Urinary bladder (tissue), 4 donors: ENCODE data around the gene EDN1. TPM values are rescaled to one million over a fixed set of nuclear protein-coding genes. Genes with fewer than 3 reads are reported as not detected.
"Not testable (repeated sequence)": the region's sequence is repeated elsewhere in the genome, so short reads cannot be mapped to it uniquely, and the experiment has no call there.

Experiments
- DNase-seq: peaks from one replicate; pipeline ENCODE4 v3.0.0-alpha.2; 2015; ENCODE audit errors: extremely low spot score
- H3K27ac ChIP-seq: one replicate; pipeline ENCODE4 v1.5.1; 2013; ENCODE audit warnings: low read depth, mild to moderate bottlenecking, moderate library complexity
- H3K36me3 ChIP-seq: one replicate; pipeline ENCODE4 v1.6.1; 2013; ENCODE audit warnings: mild to moderate bottlenecking, moderate library complexity; ENCODE audit not compliant: insufficient read depth
- H3K4me1 ChIP-seq: one replicate; pipeline ENCODE4 v1.6.1; 2013; ENCODE audit warnings: mild to moderate bottlenecking, moderate library complexity; ENCODE audit not compliant: insufficient read depth
- H3K4me3 ChIP-seq: one replicate; pipeline ENCODE4 v1.5.1; 2013; ENCODE audit warnings: low read depth, low read length
- WGBS: extraction: QIAGEN DNeasy Blood & Tissue Kit; methylation state at CpG from one replicate; pipeline ENCODE4 v1.1.7; 2013; 5-methylcytosine and 5-hydroxymethylcytosine counted together
- polyA plus RNA-seq: library from polyadenylated mRNA; stranded (reverse); fragments of 200-250 nt; gene quantifications from one replicate; pipeline ENCODE4 v1.2.3, GENCODE V29; 2013
- total RNA-seq: library from RNA; depleted of rRNA; stranded (reverse); fragments of >200 nt; gene quantifications from one replicate; pipeline ENCODE4 v1.2.3, GENCODE V29; 2014
- donor health status: healthy with polysubstance abuse.
- donor health status: healthy.

The EDN1 gene
- total and polyA plus RNA-seq, 2 donors, result 8.8 to 13.5 TPM

DNA sequence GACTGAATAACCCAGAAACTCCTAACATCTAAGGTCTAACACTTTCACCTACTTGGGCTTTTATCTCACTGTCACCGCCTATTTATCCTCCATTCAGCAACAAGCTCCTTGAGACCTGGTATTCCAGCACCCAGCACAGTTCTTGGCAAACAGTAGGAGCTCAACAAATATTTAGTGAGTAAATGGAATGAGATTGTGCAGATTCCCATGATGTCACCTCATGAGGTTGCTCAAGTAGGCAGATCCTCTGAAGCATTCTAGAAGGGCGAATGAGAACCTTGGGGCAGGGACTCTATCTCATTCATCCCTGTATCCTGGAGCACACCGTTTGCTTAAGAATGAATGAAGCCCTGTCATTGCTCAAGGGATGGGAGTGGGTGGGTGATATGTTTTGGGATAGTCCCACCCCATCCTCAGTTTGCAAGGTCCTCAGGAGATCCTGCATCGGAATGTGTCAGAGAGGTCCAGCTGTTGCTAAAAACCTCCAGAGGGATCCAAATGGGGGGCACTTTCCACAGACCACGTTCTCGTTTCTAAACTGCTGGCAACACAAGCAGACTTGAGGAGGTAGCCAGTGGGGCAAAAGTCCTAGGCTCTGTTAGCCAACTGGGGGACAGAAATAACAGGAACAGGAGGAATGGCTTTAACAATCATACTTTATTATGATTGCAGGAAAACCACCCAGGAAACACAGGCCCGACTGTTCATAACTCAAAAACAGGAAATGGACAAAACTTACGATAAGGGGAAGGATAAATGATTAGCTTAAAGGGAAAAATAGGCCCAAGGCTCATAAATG lies 42.0 kb downstream of the EDN1 start:
- H3K4me3 ChIP-seq, result no peak overlapping the region
- H3K27ac ChIP-seq, result no peak overlapping the region
- H3K36me3 ChIP-seq, result no peaks in the 10 kb centered on the region
- 71% methylated on average over 8 of the region's 8 CpGs for WGBS
- peaks cover 2% of the 10 kb centered on the region for H3K4me1 ChIP-seq
- no peak for DNase-seq

DNA sequence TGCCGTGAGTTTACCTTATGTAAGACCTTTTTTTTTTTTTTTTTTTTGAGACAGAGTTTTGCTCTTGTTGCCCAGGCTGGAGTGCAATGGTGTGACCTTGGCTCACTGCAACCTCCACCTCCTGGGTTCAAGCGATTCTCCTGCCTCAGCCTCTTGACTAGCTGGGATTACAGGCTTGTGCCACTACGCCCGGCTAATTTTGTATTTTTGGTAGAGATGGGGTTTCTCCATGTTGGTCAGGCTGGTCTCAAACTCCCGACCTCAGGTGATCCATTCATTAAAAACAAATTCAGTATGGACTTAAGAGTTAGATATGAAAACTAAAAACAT lies 42.6 kb downstream of the EDN1 start:
- not testable (repeated sequence) for H3K4me3 ChIP-seq, H3K36me3 ChIP-seq, H3K27ac ChIP-seq, DNase-seq, H3K4me1 ChIP-seq
- WGBS, result 90% methylated on average over 5 of the region's 5 CpGs

DNA sequence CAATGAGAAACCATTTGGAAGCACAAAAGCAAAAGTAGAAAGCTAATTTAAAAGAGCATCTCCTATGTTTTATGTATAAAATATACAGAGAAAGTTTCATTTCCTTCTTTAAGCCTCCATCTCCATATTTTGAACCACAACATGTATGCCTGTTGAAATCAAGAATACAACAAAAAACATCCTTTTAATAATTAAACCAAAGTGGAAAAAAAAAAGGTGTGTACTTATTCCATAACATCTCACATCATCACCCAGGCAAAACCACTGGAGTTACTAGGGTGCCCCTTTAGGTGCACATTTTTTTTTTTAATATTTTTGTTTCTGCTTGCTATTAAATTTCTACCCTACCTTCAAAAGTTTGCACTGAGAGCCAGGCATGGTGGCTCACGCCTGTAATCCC lies 43.0 kb downstream of the EDN1 start:
- no peak for DNase-seq
- Histone ChIP-seq H3K36me3 (no peaks in the 10 kb centered on the region), H3K27ac (no peak overlapping the region), H3K4me1 (peaks cover 2% of the 10 kb centered on the region), H3K4me3 (no peak overlapping the region)
- WGBS, result 98% methylated on average over 1 of the region's 1 CpG

DNA sequence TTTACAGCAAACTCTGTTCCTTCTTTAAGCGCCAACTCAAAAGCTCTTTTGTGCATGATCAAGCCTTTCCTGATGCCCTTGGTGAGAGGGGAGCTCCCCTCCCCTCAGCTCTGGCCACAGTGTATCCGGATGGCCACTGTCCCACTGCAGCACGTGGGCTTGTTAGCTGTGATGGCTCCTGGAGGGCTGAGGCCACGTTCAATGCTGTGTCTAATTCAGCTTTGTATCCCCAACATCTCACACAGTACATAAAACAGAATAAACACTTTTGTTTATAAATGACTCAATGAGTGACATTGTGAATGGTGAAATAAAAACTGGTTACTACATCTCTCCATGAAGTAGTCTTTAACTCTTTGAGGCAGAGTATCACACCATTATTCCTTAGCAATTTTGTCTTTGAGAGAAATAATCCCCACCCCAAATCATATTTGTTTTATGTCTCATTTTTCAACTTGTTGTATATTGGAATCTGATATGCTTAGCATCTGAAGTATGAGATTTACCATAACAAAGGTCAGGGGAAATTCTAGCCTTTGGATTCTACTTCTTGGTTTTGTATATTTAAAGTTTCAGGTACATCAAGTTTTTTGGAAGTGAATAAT lies 44.5 kb downstream of the EDN1 start:
- Histone ChIP-seq H3K4me1 (no peaks in the 10 kb centered on the region), H3K4me3 (no peak overlapping the region), H3K36me3 (no peaks in the 10 kb centered on the region), H3K27ac (no peak overlapping the region)
- no peak for DNase-seq
- WGBS, result 64% methylated on average over 4 of the region's 4 CpGs

DNA sequence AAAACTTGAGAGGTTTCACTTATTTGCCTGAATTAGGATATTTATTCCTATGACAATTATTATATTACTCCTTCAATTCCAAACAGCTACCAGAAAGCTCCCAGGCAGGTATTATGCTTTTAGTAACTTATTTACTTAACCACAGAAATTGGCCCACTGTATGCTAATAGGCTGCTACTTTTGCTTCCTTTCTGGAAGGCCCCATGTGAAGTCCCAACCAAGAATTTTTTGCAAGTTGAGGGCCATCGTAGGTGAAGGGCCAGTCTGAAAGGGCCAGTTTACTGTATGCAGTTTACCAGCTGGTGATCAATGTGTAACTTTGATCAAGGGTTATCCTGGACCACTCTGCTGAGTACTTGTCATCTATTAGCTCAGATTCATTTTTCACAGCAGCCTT lies 45.0 kb downstream of the EDN1 start:
- Histone ChIP-seq H3K36me3 (no peaks in the 10 kb centered on the region), H3K27ac (no peak overlapping the region)
- 83% methylated on average over 1 of the region's 1 CpG for WGBS

DNA sequence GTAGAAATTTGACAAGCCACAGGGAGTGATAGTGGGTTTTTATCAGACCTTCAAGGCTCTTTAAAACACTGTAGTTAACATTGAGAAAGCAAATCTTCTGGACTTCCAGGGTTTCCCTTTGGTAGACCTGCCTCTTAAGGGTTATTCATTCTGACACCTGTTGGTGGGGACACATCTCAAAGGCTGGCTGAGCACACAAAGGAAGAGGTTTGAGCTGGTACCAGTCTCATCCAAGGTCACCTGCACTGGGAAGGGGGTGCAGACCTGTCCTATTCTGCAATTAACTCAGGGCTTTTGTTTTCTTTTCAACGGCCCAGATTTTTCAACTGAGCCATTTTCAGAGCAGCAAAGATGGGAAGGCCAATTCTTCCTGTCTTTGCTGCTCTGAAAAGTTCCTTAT lies 45.6 kb downstream of the EDN1 start:
- no peaks in the 10 kb centered on the region for H3K4me1 ChIP-seq
- WGBS, result 61% methylated on average over 1 of the region's 1 CpG
- DNase-seq, result no peak
- H3K36me3 ChIP-seq, result no peaks in the 10 kb centered on the region
- no peak overlapping the region for H3K4me3 ChIP-seq
- H3K27ac ChIP-seq, result no peak overlapping the region

More for the DNA sequence above, 45.0 kb downstream of the EDN1 start:
- no peak for DNase-seq
- H3K4me1 ChIP-seq, result no peaks in the 10 kb centered on the region
- H3K4me3 ChIP-seq, result no peak overlapping the region

DNA sequence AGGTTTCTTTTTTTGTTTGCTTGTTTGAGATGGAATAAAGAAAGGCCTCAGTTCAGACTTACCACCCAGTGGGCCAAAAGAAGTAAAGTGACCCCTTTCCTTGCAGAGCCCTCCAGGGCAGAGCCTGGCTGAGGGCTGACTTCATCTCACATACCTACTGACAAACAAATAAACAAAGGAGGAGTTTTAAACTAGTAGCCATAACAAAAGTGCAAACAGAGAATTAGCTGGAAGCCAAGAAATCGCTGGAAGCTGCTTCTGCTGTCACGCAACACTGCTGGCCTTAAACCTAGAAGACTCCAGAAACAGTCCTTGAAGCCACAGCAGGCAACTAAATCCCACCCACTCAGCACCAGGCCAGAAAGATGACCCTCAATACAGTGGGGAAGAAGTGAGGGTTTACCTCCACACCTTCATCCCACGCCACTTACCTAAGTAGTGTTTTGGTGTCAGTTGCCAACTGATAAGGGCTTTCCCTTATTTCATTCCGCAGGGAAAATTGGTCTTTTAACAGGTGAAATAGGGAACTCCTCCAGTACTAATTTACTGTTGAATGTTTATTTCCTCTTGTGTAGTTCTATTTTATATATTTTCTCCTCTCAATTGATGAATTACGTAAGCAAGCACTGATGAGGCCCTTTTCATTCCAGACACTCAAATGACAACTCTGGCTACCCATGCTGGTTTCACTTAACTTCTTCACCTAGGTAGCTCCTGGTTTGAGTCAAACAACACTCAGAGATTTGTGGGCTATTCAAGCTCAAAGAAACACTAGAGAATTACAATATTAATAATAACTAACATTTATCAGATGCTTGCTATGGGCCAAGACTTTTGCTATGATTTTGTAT lies 46.2 kb downstream of the EDN1 start:
- no peak for DNase-seq
- no peak overlapping the region for H3K4me3 ChIP-seq
- no peak overlapping the region for H3K27ac ChIP-seq
- WGBS, result 74% methylated on average over 5 of the region's 5 CpGs
- no peaks in the 10 kb centered on the region for H3K4me1 ChIP-seq
- H3K36me3 ChIP-seq, result no peaks in the 10 kb centered on the region

DNA sequence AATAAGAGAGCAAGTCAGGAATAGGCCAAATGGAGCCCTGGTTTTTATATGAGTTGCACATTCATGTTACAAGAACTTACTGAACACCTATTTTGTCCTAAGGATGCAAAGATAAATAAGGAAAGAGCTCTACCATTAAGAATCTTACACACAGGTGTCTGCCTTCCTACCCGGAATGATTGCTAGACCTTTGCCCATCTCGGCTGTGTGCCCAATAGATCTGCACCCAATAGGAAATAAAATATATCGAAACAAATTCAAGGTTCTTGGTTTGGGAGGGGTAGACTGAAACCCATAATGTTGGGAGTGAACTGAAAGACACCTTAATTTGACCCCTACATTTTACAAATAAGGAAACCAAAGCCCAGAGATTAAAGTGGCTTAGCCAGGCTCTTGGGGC lies 48.9 kb downstream of the EDN1 start:
- DNase-seq, result no peak
- H3K4me3 ChIP-seq, result no peak overlapping the region
- no peaks in the 10 kb centered on the region for H3K36me3 ChIP-seq
- no peaks in the 10 kb centered on the region for H3K4me1 ChIP-seq
- 94% methylated on average over 3 of the region's 3 CpGs for WGBS
- H3K27ac ChIP-seq, result no peak overlapping the region

DNA sequence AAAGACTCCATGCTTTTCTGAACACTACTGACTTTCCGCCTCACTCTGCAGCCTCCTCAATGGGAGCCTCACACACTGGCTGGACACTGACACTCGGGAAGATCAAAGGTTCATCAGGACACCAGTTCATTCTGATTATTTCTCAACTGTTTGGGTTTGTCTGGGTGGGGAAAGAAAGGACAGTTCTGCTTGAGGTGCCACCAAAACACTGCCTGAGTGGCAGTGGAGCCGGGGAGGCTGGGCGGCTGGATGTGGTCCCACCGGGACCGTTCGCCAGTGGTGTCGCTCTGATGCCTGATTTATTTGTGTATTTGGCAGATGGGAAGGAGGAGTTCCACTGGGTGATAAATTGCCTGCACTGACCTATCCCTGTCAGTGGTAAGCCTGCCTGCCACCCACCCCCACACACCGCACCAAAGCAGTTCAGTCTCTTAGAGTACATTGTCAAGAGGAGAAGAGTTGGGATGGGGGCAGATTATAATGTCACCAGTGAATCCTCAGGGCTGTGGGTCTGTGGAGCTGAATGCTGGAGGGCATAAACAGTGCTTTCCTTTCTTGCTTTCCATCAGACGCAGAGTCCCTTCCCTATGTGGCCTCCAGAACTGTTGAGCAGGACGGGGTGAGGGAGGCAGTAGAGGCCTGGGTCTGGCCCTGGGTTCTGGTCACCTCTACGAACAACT lies 49.8 kb downstream of the EDN1 start:
- Histone ChIP-seq H3K4me3 (no peak overlapping the region), H3K36me3 (no peaks in the 10 kb centered on the region), H3K27ac (no peak overlapping the region), H3K4me1 (no peaks in the 10 kb centered on the region)
- DNase-seq, result no peak
- WGBS, result 65% methylated on average over 12 of the region's 12 CpGs

DNA sequence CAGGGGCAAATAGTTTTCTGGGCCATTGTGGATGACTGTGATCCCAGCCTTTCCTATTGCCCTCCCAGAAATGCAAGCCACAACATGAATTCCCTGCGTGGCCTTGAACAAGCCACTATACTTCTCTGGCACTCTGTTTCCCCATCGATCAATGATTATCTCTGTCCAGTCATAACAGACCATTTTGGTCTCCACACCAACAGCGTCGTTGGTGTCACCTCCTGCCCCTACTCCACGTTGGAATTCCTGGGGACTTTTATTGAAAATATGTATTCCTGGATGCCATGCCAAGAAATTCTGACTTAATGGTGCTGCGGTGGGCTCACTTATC lies 50.3 kb downstream of the EDN1 start:
- H3K4me3 ChIP-seq, result no peak overlapping the region
- H3K27ac ChIP-seq, result no peak overlapping the region
- H3K4me1 ChIP-seq, result no peaks in the 10 kb centered on the region
- H3K36me3 ChIP-seq, result no peaks in the 10 kb centered on the region
- WGBS, result 72% methylated on average over 6 of the region's 6 CpGs
- DNase-seq, result no peak

DNA sequence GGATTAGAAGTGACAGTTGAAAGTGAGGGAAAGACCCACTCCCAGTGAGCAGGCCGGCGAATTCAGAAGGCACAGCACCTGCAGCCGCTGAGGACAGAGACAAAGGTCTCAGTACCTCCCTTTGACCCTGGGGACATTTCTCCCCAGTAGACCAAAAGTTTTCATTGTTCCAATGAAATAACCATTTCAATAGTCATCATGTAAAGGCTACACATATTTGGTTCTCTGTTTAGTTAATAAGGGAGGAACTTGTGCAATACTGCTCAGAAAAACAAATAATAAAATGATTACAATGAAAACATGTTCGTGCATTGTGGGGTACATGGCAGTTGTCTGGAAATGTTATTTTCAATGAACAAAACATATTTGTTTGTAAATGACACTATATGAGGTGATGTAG lies 52.5 kb downstream of the EDN1 start:
- WGBS, result 84% methylated on average over 4 of the region's 4 CpGs
- Histone ChIP-seq H3K4me3 (no peak overlapping the region), H3K27ac (no peak overlapping the region), H3K4me1 (no peaks in the 10 kb centered on the region), H3K36me3 (no peaks in the 10 kb centered on the region)
- no peak for DNase-seq

DNA sequence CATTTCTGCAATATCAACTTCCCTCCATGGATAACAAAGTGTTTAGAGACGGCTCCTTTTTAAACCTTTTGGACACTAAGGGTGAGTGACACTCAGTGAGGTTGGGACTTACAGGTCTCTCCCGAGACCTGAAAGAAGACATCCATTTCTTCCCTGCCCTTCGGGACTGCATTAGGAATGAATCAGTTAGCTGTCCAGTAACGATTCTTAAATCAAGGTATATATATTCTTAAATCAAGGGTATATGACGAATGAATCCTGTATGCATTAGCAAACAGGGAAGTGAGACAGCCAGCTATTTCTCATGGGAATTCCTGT lies 52.9 kb downstream of the EDN1 start:
- H3K27ac ChIP-seq, result no peak overlapping the region
- H3K4me3 ChIP-seq, result no peak overlapping the region
- H3K36me3 ChIP-seq, result no peaks in the 10 kb centered on the region
- DNase-seq, result no peak
- 76% methylated on average over 5 of the region's 5 CpGs for WGBS
- H3K4me1 ChIP-seq, result no peaks in the 10 kb centered on the region

DNA sequence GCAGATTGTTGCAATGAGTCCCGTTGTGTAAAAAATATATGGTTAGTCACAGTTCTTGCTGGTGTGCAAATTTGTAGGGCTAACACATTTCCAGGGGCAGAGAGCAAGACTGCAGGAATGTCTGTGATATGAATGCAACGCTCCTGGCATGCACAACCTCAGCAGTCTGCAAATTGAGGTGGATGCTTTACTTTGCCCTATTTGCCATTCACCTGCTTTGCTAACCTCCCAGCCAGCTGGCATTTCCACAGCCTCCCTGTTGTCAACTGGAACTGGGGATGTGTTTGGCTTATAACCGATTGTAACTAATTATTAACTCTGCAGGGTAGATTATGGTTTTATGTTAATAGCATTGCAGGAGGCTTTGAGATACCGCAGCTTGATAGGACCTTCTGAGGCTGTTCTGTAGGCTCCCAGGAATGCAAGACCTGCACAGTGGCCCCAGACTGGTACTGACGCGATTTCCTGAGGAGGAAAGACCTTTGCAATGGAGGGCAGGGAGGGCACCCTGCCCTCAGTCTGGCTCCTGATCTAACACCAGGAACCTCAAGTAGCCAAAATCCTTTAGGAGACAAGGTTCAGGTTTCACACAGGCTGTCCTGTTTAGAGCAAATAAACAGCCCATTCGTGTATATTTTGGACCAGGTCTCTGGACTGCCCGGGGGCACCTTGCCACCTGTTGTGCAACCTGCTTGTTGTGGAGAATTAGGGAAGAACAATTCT lies 53.4 kb downstream of the EDN1 start:
- whole genome bisulfite sequencing, result 68% methylated on average over 8 of the region's 8 CpGs
- DNase-seq, result no peak
- Histone ChIP-seq H3K27ac (no peak overlapping the region), H3K36me3 (no peaks in the 10 kb centered on the region), H3K4me3 (no peak overlapping the region), H3K4me1 (no peaks in the 10 kb centered on the region)
